Activated CD4-positive, alpha-beta T cell treated with anti-CD3 and anti-CD28 coated beads, Interleukin-2, Interleukin-4, amounts not matched to agents 100 ng/mL and 50 ng/mL, durations not matched to agents 16 hours and 8 hours (primary cell): ENCODE data around the gene KRTAP4-6.
"Not testable (repeated sequence)": the region's sequence is repeated elsewhere in the genome, so short reads cannot be mapped to it uniquely, and the experiment has no call there.

Source experiments
- DNase-seq: peaks from one replicate; pipeline ENCODE4 v3.0.0-alpha.2; 2020; ENCODE audit warnings: low spot score

The KRTAP4-6 gene

DNA sequence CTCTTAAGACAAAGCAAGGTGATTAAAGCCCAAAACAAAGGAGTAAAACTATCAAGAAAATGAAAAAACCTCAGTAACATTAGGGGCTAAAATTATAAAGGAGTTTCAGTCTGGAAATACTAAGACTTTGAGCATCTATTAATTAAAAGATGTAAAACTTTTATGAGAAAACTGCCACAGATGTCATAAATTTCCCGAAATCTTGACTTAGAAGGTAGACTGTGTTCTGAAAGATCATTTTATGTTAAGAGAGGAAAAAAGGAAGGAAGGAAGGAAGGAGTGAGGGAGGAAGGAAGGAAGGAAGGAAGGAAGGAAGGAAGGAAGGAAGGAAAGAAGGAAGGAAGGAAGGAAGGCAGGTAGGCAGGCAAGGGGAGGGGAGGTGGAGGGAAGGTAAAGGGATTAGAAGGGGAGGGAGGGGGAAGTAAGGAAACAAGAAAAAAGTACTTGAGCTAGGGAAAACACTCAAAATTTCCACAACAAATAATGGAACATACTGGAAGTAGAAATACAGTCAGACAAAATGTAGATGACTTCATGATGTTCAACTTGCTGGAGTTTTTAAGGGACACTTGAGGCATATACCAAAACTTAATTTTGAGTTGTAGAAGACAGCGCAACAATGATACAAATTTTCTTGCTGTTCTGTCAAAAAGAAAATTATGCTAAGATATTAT lies 7.3 kb upstream of the KRTAP4-6 start:
- DNase-seq: no peak

DNA sequence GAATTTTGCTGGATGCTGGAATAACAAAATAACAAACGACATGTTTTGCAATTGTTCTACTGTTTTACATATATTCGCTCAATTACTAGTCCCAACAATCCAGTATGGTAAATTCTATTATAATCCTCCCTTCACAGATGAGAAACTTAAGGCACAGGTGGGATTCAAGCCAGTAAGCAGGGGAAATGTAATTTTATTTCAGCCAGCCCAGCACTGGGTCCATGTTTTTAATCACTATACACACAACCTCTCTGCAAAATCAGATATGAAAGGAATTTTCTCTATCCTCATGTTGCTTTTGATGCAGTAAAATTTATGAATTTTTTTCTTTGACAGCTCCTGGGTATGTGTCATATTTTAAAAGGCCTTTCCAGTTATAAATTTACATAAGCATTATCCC lies 4.9 kb upstream of the KRTAP4-6 start:
- no peak for DNase-seq

DNA sequence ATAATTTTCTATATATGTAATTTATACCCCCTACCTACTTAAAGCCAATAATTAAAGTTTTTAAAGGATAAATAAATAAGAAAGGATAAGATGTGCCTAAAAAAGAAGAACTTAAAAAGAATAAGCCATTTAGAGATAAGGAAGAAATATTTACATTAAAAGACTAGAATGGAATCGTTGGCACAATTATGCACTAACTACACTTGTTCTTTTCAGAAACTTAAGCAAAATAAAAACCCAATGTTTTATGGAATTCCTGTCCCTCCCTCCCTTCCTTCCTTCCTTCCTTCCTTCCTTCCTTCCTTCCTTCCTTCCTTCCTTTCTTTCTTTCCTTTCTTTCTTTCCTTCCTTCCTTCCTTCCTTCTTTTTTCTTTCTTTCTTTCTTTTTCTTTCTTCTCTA lies 4.5 kb upstream of the KRTAP4-6 start:
- no peak for DNase-seq

- no peak for DNase-seq
Observed at GRCh38 chr17:41141361-41141760, 1.0 kb upstream of the KRTAP4-6 start.

- not testable (repeated sequence) for DNase-seq
Observed at GRCh38 chr17:41139865-41140264, 479 bp downstream of the KRTAP4-6 start.

- no peak for DNase-seq
Observed at GRCh38 chr17:41133880-41134735, 6.2 kb downstream of the KRTAP4-6 start.

GRCh38 chr17:41131979-41132378 lies 8.4 kb downstream of the KRTAP4-6 start:
- DNase-seq: no peak

- no peak for DNase-seq
Observed at GRCh38 chr17:41127371-41127770, 13.0 kb downstream of the KRTAP4-6 start.

GRCh38 chr17:41126412-41126811 lies 13.9 kb downstream of the KRTAP4-6 start:
- no peak for DNase-seq

DNA sequence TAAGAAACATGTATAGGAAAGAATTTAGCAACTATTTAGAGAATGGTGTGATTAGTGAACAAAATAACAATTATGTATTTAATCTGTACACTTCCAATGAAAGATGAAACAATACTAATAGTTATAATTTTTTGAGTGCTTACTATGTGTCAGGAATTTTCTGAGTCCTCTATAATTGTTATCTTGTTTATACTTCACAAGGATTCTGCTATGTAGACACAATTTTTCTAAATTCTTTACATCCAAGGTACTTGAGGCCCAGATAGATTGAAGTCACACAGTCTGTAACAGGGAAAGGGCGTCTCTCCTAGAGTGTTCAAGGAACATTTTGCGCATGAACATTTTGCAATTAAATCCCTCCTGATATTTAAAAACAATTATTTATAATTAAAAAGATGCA lies 15.3 kb downstream of the KRTAP4-6 start:
- no peak for DNase-seq

DNA sequence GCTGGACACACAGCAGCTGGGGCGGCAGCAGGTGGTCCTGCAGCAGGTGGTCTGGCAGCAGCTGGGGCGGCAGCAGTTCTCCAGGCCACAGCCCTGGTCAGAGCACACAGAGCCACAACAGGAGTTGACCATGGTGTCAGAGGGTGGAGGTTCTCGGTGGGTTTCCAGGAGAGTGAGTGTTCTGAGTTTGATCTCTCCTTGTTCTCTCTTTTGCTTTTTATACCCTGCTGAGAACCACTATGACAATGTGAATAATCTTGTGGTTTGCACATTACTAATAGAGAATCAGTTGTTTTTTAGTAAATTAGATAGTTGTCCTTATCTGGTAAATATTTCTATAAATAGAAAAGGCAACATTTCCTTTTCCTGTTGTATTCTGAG lies 16.4 kb downstream of the KRTAP4-6 start, which contains the start of gene KRTAP4-12:
TSS of gene KRTAP4-12 (minus strand) at position 192 of the 381 bp plus-strand sequence. CDS start at position 132, 60 bp downstream.
- DNase-seq: not testable (repeated sequence)

DNA sequence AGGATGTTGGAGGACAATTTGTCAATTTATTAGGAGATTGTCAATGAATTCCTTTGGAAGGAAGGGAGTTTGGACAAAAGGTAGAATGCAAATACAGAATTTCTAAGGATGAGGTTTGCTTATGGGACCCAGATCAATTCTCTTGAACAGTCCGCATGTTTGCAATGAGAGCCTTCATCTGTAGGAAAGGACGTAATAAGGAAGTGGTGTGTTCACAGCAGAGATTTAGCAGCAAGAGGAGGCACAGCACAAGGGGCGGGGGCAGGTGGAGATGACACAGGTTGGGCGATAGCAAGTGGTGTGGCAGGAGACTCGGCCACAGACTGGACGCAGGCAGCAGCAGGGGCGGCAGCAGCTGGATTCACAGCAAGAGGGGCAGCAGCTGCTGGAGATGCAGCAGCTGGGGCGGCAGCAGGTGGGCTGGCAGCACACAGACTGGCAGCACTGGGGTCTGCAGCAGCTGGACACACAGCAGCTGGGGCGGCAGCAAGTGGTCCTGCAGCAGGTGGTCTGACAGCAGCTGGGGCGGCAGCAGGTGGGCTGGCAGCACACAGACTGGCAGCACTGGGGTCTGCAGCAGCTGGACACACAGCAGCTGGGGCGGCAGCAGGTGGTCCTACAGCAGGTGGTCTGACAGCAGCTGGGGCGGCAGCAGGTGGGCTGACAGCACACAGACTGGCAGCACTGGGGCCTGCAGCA lies 16.9 kb downstream of the KRTAP4-6 start:
- not testable (repeated sequence) for DNase-seq

DNA sequence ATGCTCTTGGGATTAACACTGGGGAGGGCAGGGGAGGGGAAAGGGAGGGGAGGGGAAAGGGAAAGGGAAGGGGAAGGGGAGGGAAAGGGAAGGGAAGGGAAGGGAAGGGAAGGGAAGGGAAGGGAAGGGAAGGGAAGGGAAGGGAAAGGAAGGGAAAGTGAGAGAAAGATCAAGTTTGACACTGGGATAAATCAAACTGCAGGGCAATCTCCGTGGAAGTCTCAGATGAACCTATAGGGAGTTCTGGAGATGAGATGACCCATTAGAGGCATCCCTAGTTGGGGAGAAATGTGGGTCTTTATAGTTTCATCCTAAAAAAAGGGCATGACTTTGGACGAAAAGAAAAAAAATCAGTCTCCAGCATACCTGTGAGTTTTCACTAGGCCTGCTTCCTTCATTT lies 18.6 kb downstream of the KRTAP4-6 start:
- DNase-seq: no peak

GRCh38 chr17:41119696-41120690 lies 20.4 kb downstream of the KRTAP4-6 start:
- not testable (repeated sequence) for DNase-seq

DNA sequence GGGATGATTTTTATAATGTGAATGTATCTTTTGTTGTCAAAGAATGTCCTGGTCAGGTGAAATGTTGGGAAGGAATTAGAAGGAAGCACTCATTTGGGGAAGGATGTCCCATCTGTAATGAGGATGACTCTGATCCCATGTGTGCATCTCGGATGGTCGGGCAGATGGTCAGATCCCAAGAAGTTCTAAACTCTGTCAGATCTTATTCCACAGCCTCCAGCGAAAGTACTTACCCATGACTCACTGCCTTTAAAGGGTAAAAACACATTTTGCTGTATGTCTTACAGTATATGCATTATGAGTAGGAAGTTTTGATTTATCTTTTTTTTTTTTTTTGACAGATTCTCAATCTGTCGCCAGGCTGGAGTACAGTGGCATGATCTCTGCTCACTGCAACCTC lies 21.6 kb downstream of the KRTAP4-6 start:
- DNase-seq: no peak

GRCh38 chr17:41117846-41118386 lies 22.4 kb downstream of the KRTAP4-6 start, which contains the start of gene KRTAP4-11:
Gene KRTAP4-11, minus strand, starts transcription at chr17:41118373. Its CDS starts 58 bp downstream, at chr17:41118315.
- not testable (repeated sequence) for DNase-seq

DNA sequence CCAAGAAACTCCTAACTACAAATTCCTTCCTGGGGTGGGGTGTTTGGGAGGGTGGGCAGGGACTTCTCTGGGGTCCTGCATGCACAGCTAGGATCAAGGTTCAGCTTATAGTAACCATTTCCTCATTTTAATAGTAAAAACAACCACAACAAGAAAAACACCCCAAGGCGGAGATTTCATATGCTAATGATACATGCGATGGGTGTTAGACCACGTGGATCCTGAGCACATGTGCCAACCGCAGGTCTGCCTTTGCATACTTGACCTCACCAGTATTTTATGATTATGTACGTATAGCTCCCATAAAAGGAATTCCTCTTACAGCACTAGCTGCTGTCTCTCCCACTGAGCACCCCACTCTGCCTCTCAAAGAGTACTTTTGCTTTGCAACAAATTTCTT lies 24.0 kb downstream of the KRTAP4-6 start:
- DNase-seq: no peak

DNA sequence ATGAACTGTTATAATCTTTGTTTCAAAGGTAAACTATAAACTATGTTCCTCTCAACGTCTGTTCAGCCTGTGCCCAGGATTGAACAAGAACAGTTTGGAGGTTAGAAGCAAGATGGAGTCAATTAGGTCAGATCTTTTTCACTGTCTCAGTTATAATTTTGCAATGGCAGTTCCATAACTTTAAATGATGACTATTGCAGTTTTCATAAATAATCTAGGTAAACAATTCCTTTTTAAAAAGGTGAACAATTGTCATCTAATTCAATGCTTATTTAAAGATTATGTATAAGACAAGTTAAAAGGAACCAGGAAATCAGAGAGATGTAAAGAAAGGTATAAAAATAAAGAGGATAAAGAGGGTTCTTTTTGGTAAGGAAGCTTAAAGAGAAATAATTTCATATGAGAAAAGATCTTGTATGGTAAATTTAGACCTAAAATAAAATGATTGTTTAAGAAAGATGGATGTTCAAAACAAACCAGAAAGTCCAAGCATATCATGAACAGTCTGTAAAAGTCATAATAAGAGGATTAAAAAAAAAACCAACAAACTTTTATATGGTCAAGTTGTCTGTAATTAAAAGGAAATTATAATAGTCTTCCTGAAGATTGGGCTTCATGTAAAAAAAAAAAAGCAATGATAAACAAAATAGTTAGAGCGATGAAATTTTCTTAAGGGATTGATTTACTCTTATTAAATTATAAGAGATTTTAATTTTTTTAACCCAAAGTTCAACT lies 29.0 kb downstream of the KRTAP4-6 start:
- no peak for DNase-seq

DNA sequence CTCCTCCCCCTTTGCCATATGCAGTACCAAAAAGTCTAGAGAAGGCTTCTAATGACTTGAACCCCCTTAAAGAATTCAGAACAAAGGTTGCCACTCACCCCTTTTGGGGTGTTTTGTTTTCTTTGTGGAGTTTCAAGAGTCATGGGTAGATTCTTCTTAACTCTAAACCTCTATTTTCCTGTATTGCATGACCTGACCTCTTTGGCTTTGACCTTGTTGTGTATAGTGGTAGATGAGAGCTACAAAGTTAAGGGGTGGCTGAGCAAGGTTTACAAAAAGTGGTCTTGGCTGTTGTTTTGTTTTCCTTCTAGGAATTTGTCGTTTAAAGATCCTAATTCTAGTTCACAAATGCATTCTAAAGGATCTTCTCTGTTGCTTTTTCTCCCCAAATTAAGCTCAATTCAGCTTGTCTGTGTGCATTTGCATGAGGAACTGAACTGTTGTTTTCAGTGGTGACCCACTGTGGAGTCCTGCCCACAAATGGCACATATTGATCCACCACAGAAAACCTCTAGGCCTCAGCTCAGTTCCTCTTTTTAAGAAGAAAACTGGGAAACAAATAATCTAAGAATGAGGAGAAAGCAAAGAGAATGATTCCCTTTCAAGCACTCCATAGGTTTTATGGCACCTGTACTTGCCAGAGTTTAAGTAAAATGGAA lies 31.5 kb downstream of the KRTAP4-6 start:
- DNase-seq: not testable (repeated sequence)
